22Rv1 (cell line): ENCODE results near the gene RAPGEF4.

Source experiments
- H3K27ac ChIP-seq: fragments of 450-650 bp; 2 replicates; pipeline ENCODE4 v1.5.1; 2017
- ZFX ChIP-seq: fragments of 450-650 bp; IDR thresholded peaks from 2 replicates; pipeline ENCODE4 v1.6.1; 2017; ENCODE audit warnings: antibody characterized with exemption, borderline replicate concordance
- TF ChIP-seq, protein P1 (sequence below): fragments of 450-650 bp; IDR thresholded peaks from 2 replicates; pipeline ENCODE4 v1.5.1; 2017; ENCODE audit warnings: mild to moderate bottlenecking

Gene RAPGEF4

DNA sequence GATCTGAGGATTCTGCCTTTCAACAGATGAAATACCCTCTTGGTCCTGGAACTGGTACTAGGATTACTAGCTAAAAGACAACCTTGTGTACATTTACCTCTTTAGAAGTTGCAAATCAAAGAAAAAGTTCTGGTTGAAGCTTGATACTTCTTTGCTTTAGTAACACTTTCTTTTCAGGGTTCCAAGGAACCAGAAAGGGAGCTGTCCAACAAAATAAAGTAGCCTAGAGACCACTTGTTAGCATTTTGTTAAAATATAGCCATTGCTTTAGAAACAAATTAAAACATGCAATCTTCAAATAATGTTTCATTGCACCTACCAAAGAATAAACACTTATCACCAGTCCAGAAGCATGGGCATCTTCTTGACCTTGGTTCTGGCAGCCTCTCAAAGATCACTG lies 222.1 kb downstream of the RAPGEF4 start:
- no peak for TF ChIP-seq ZFX
- TF ChIP-seq, protein P1, sequence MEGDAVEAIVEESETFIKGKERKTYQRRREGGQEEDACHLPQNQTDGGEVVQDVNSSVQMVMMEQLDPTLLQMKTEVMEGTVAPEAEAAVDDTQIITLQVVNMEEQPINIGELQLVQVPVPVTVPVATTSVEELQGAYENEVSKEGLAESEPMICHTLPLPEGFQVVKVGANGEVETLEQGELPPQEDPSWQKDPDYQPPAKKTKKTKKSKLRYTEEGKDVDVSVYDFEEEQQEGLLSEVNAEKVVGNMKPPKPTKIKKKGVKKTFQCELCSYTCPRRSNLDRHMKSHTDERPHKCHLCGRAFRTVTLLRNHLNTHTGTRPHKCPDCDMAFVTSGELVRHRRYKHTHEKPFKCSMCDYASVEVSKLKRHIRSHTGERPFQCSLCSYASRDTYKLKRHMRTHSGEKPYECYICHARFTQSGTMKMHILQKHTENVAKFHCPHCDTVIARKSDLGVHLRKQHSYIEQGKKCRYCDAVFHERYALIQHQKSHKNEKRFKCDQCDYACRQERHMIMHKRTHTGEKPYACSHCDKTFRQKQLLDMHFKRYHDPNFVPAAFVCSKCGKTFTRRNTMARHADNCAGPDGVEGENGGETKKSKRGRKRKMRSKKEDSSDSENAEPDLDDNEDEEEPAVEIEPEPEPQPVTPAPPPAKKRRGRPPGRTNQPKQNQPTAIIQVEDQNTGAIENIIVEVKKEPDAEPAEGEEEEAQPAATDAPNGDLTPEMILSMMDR, result no peak

DNA sequence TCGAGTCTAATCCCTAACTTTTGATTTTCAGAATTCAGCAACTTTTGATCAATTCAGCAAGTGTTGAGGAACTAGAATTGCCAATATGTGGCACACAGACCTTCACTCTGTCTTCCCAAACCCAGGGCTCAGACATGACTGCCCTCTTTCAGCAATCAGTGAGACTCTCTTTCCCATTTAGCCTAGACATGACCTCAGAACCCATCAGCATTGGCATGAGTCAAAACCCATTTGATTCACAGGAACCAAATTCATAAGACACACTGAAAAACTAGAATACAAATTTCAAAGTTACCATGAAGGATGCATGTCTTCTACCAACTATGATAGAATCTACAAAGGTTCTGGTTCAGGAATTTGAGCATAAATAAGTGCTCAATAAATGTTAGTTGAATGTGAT lies 226.4 kb downstream of the RAPGEF4 start:
- no peak overlapping the region for H3K27ac ChIP-seq
- TF ChIP-seq ZFX, result no peak
- TF ChIP-seq, protein P1, result no peak

More for the DNA sequence above, 222.1 kb downstream of the RAPGEF4 start:
- H3K27ac ChIP-seq, result no peak overlapping the region

DNA sequence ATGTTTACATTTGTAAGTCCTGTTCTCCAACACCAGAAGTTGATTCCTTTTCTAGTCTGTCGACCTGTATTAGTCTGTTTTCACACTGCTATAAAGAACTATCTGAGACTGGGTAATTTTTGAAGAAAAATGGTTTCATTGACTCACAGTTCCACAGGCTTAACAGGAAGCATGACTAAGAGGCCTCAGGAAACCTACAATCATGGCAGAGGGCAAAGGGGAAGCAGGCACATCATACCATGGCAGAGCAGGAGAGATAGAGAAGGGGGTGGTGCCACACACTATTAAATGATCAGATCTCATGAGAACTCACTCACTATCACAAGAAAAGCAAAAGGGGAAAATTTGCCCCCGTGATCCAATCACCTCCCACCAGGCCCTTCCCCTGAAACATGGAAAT lies 227.2 kb downstream of the RAPGEF4 start:
- no peak for TF ChIP-seq ZFX
- TF ChIP-seq, protein P1, result no peak
- no peak overlapping the region for H3K27ac ChIP-seq

DNA sequence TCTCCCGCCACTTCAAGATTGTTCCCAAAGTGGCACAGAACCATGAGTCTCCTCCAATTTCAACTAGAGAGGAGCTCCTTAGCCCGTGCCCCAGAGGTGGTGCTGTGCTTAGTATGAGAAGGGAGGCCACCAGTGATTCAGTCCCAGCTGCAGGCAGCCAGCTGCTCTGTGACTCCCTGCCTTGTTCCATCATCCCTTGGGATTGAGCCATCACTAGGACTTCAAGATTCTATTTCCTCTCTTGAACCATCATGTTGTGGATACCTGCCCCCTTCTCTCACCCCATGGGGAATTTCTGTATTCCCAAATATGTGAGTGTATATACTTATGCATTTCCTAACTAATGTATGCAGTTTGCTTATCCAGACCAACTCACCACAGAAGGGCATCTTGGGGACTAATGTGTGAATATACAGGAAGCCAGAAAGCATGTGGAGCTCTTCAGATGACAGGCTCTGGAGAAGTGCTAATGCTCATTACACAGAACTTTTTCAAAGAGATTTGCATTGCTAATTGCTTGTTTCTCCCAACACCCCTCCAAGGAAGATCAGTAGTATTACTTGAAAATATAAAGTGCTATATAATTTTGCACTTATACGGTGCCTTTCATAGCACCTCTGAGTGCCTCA lies 229.0 kb downstream of the RAPGEF4 start:
- TF ChIP-seq ZFX, result no peak
- TF ChIP-seq, protein P1, result no peak

DNA sequence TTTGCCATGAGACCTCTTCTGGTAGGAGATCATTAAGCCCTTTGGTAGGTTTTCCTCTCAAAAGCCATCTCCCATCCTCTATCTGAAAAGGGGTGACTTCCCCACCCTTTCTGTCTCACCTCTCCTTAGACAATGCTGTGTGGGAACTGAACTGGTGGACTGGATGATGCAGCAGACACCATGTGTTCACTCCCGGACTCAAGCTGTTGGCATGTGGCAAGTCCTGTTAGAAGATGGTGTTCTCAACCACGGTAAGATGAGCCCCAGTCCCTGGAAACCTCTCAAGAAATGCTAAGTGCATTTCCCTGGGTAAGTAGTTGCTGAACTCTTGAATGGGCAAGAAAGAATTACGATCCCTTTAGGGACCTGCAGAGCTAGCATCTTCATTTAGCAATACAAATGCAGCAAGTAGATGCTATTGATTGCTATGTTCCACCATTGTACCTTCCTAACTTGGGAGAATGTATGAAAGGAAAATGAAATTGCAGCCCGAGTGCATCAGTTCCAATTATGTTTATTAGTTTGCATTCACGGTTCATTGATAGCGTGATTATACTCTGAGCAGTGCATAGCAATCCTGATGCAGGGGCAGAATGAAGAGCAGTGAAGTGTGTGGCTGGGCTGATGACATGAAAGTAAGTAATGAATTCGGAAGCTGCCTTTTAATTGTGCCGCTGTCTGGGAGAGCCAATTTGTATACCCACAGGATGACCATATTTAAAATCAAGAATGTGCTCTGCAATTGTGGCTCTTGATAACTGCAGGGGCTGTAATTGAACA lies 230.0 kb downstream of the RAPGEF4 start:
- TF ChIP-seq, protein P1, result no peak
- no peak for TF ChIP-seq ZFX
- H3K27ac ChIP-seq, result no peak overlapping the region

More for the DNA sequence above, 229.0 kb downstream of the RAPGEF4 start:
- no peak overlapping the region for H3K27ac ChIP-seq

DNA sequence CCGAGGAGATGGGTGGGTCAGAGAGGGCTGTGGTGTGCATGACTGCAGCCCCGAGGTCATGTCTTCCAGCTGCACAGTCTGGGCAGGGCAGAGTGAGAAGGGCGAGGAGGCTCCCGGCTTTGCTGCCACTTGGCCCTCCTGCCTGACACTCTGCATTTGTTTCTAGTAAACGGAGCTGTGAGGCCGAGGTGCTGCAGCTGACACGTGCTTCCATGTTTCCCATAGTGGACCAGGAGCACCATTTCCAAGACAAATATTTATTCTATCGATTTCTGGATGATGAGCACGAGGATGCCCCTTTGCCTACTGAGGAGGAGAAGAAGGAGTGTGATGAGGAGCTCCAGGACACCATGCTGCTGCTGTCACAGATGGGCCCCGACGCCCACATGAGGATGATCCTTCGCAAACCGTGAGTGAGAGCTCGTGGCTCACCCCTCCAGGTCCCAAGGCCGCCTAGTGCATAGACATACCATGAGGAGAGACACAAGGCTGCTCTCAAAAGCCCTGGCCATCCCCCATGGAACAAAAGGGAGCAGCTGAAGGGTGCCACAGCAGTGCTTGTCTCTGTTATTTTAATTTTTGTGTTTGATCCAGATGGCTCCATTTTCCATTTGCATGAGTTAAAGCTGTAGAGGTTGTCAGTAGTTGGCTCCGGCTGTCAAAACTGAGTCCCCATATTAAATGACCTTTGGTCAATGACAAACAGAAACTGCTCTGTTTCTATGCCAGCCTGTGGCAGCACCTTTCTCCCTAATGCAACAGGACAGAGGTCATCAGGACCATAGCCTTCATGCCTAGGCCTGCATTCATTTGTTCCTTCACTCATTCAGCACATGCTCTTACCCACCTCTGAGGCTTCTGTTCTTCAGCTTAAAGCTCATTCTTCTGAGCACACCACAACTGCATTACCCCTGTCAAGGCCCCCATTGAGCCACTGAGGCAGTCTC lies 231.7 kb downstream of the RAPGEF4 start:
- TF ChIP-seq ZFX, result no peak
- TF ChIP-seq, protein P1, result no peak
- no peak overlapping the region for H3K27ac ChIP-seq
